Measurements from ENCODE around the gene TMEM267. TPM values are rescaled to one million over a fixed set of nuclear protein-coding genes. Genes with fewer than 3 reads are reported as not detected.
"Not testable (repeated sequence)": the region's sequence is repeated elsewhere in the genome, so short reads cannot be mapped to it uniquely, and the experiment has no call there.

Gene TMEM267
- total RNA-seq, 4 donors from 2014 or later = 0.60 to 11.5 (median 7.3) TPM

- intact Hi-C loops (cut with DNase I; ENCODE audit: low total_unique reads) (no loop called here), in situ Hi-C loops (cut with MboI; ENCODE audit: low pct_ligation_motif_present in 1 of 4, low pct_unique_long_range_greater_than_20kb in 1 of 4, low sequenced_read_pairs in 3 of 4) (no loop called here)
- DNase-seq = no peak
- no peaks in the 10 kb centered on the region for H3K9me3 ChIP-seq
- no peaks in the 10 kb centered on the region for H3K27me3 ChIP-seq
- no peak overlapping the region for H3K4me3 ChIP-seq
- H3K36me3 ChIP-seq = no peaks in the 10 kb centered on the region
- TF ChIP-seq POLR2AphosphoS5 (IDR thresholded peaks at IDR 0.05) = no peak
- no peak for TF ChIP-seq CTCF (IDR thresholded peaks at IDR 0.05)
- no peak for TF ChIP-seq EP300 (IDR thresholded peaks at IDR 0.05; ENCODE audit: low read depth)
- peaks cover 4 to 20% (median 10%) of the 10 kb centered on the region in 4 donors for H3K4me1 ChIP-seq
- H3K27ac ChIP-seq = no peak overlapping the region
- 89 to 91% methylated on average over 5 to 7 of the region's 7 CpGs for WGBS, 2 donors (ENCODE audit: low coverage in 1 of 2)
Observed at GRCh38 chr5:43429016-43429415, 54.6 kb downstream of the TMEM267 start.

- TF ChIP-seq POLR2AphosphoS5 (IDR thresholded peaks at IDR 0.05) (no peak), EP300 (IDR thresholded peaks at IDR 0.05; ENCODE audit: low read depth) (no peak), POLR2A (IDR thresholded peaks at IDR 0.05) (no peak), CTCF (IDR thresholded peaks at IDR 0.05) (no peak)
- Histone ChIP-seq H3K4me1 (peaks cover 0 to 19% (median 10%) of the 10 kb centered on the region in 4 donors), H3K9me3 (no peaks in the 10 kb centered on the region), H3K36me3 (no peaks in the 10 kb centered on the region), H3K4me3 (no peak overlapping the region), H3K27me3 (no peaks in the 10 kb centered on the region), H3K27ac (no peak overlapping the region)
- DNase-seq = no peak
- intact Hi-C loops (cut with DNase I; ENCODE audit: low total_unique reads) = no loop called here
- in situ Hi-C loops (cut with MboI; ENCODE audit: low pct_ligation_motif_present in 1 of 4, low pct_unique_long_range_greater_than_20kb in 1 of 4, low sequenced_read_pairs in 3 of 4) = no loop called here
- WGBS, 2 donors (ENCODE audit: low coverage in 1 of 2) = 80 to 91% methylated on average over 3 to 4 of the region's 4 CpGs
Observed at GRCh38 chr5:43427306-43427705, 56.4 kb downstream of the TMEM267 start.

DNA sequence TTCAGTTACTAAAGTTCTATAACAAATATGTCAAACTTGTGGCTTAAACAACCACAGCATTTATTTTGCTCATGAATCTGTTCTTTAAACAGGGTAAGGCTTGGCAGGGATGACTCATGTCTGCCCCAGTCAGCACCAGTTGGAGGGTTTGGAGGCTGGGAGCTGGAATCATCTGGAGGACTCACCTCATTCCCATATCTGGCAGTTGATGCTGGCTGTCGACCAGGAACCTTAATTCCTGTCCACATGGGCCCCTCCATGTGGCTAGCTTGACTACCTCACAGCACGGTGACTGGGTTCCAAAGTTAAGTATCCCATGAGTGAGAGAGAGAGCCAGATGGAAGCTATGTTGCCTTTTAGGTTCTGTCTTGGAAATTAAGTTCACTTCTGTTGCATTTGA is 57.7 kb downstream of the TMEM267 start:
- H3K27me3 ChIP-seq = no peaks in the 10 kb centered on the region
- peaks cover 4 to 23% (median 17%) of the 10 kb centered on the region in 4 donors for H3K4me1 ChIP-seq
- no peak for DNase-seq
- intact Hi-C loops (cut with DNase I; ENCODE audit: low total_unique reads) = no loop called here
- no peak for TF ChIP-seq POLR2AphosphoS5 (IDR thresholded peaks at IDR 0.05)
- no peak for TF ChIP-seq CTCF (IDR thresholded peaks at IDR 0.05)
- no peak for TF ChIP-seq POLR2A (IDR thresholded peaks at IDR 0.05)
- TF ChIP-seq EP300 (IDR thresholded peaks at IDR 0.05; ENCODE audit: low read depth) = no peak
- H3K4me3 ChIP-seq = no peak overlapping the region
- H3K9me3 ChIP-seq = no peaks in the 10 kb centered on the region
- 75% methylated on average over 2 of the region's 2 CpGs; no CpG with 5 or more reads in 1 of the 2 donors for WGBS, 2 donors (ENCODE audit: low coverage in 1 of 2)
- in situ Hi-C loops (cut with MboI; ENCODE audit: low pct_ligation_motif_present in 1 of 4, low pct_unique_long_range_greater_than_20kb in 1 of 4, low sequenced_read_pairs in 3 of 4) = no loop called here
- H3K36me3 ChIP-seq = no peaks in the 10 kb centered on the region
- no peak overlapping the region for H3K27ac ChIP-seq

GRCh38 chr5:43423086-43423485 is 60.6 kb downstream of the TMEM267 start:
- intact Hi-C loops (cut with DNase I; ENCODE audit: low total_unique reads); H3K9me3 ChIP-seq; H3K36me3 ChIP-seq; H3K4me3 ChIP-seq; in situ Hi-C loops (cut with MboI; ENCODE audit: low pct_ligation_motif_present in 1 of 4, low pct_unique_long_range_greater_than_20kb in 1 of 4, low sequenced_read_pairs in 3 of 4); H3K27me3 ChIP-seq: not testable (repeated sequence)
- H3K27ac ChIP-seq = peak overlapping the region in 3 of 4 donors; percentile 65 to 75 (median 67)
- WGBS, 2 donors (ENCODE audit: low coverage in 1 of 2) = 63 to 77% methylated on average over 6 of the region's 6 CpGs
- H3K4me1 ChIP-seq = peaks cover 4 to 33% (median 20%) of the 10 kb centered on the region in 4 donors
- DNase-seq = peak; percentile 32

DNA sequence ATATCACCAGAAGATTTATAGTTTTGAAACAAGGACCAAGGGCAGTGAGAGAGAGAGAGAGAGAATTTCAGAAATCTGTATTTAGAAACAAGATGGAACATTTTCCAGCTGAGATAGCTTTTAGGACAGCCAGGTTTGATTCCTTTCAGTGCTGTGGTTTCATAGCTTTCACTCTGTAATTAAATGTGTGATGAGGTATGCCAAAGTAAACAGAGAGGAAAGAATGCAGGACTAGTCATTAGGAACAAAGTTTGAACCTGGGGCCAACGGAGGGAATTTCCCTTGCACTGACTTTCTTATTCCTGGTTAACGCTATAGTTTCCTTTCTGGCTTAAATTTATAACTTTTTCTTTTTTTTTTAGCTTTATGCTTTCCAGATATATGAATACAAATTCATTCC is 61.5 kb downstream of the TMEM267 start:
- in situ Hi-C loops (cut with MboI; ENCODE audit: low pct_ligation_motif_present in 1 of 4, low pct_unique_long_range_greater_than_20kb in 1 of 4, low sequenced_read_pairs in 3 of 4) (no loop called here), intact Hi-C loops (cut with DNase I; ENCODE audit: low total_unique reads) (no loop called here)
- Histone ChIP-seq H3K27me3 (no peaks in the 10 kb centered on the region), H3K27ac (peak overlapping the region; percentile 62 to 75 (median 66)), H3K9me3 (no peaks in the 10 kb centered on the region), H3K36me3 (no peaks in the 10 kb centered on the region), H3K4me3 (no peak overlapping the region), H3K4me1 (peaks cover 4 to 35% (median 20%) of the 10 kb centered on the region in 4 donors)
- 20 to 27% methylated on average over 2 of the region's 2 CpGs for WGBS, 2 donors (ENCODE audit: low coverage in 1 of 2)
- no peak for TF ChIP-seq EP300 (IDR thresholded peaks at IDR 0.05; ENCODE audit: low read depth)
- TF ChIP-seq POLR2AphosphoS5 (IDR thresholded peaks at IDR 0.05) = peak in 2 of 3 donors; percentile 34 to 68
- peak; percentile 55 for DNase-seq

Data from transverse colon (tissue), 4 donors.